PC-3 (cell line): ENCODE data around the gene CRYBG3.

ENCODE experiments used
- CTCF ChIP-seq: fragments of 300-600 bp; sonication (generic); conservative IDR thresholded peaks from 2 replicates; pipeline ENCODE4 v1.5.1; 2017; ENCODE audit warnings: antibody characterized with exemption, low read depth, mild to moderate bottlenecking, low read length
- EZH2 ChIP-seq: fragments of 300-600 bp; sonication (generic); IDR thresholded peaks from one replicate; pipeline ENCODE4 v1.6.1; 2017; ENCODE audit warnings: antibody characterized with exemption, mild to moderate bottlenecking, low read length; ENCODE audit not compliant: unreplicated experiment
- EZH2phosphoT487 ChIP-seq: fragments of 300-600 bp; sonication (generic); IDR thresholded peaks from 2 replicates; pipeline ENCODE4 v1.6.1; 2018; ENCODE audit warnings: mild to moderate bottlenecking, antibody characterized with exemption, low read length, borderline replicate concordance

GRCh38 chr3:97871801-97872524 is 50.2 kb downstream of the CRYBG3 start:
- TF ChIP-seq CTCF: no peak
- no peak for TF ChIP-seq EZH2phosphoT487
- TF ChIP-seq EZH2: no peak
